Endodermal cell (in vitro differentiated cells): ENCODE results near the gene MATN3. TPM values are rescaled to one million over a fixed set of nuclear protein-coding genes. Genes with fewer than 3 reads are reported as not detected.

Experiments
- DNase-seq: peaks from one replicate; pipeline ENCODE4 v3.0.0-alpha.2; 2017
- H3K27ac ChIP-seq: 2 replicates; pipeline ENCODE4 v1.5.1; 2013; ENCODE audit warnings: mild to moderate bottlenecking, low read depth, low read length, moderate library complexity
- H3K27me3 ChIP-seq: 2 replicates; pipeline ENCODE4 v1.6.1; 2013; ENCODE audit warnings: mild to moderate bottlenecking, low read length, moderate library complexity; ENCODE audit not compliant: insufficient read depth, control insufficient read depth, poor library complexity, severe bottlenecking
- H3K36me3 ChIP-seq: 2 replicates; pipeline ENCODE4 v1.7.0; 2013; ENCODE audit warnings: mild to moderate bottlenecking, low read length, moderate library complexity; ENCODE audit not compliant: control insufficient read depth, insufficient read depth
- H3K4me1 ChIP-seq: one replicate; pipeline ENCODE4 v1.7.0; 2013; ENCODE audit warnings: low read length; ENCODE audit not compliant: control insufficient read depth, insufficient read depth
- H3K4me3 ChIP-seq: 2 replicates; pipeline ENCODE4 v1.5.1; 2013; ENCODE audit warnings: mild to moderate bottlenecking, low read length, moderate library complexity
- H3K9ac ChIP-seq: 2 replicates; pipeline ENCODE4 v1.6.1; 2013; ENCODE audit warnings: mild to moderate bottlenecking, low read length, moderate library complexity; ENCODE audit not compliant: poor library complexity, severe bottlenecking; ENCODE audit errors: extremely low read depth
- H3K9me3 ChIP-seq: 2 replicates; pipeline ENCODE4 v1.6.1; 2013; ENCODE audit warnings: mild to moderate bottlenecking, low read length, moderate library complexity; ENCODE audit not compliant: control insufficient read depth
- H3K27ac Mint-ChIP-seq: 2 replicates; pipeline ENCODE4 v1.8.0; 2020; ENCODE audit warnings: mixed read lengths
- H3K27me3 Mint-ChIP-seq: 2 replicates; pipeline ENCODE4 v1.8.0; 2021; ENCODE audit warnings: mild to moderate bottlenecking, mixed read lengths; ENCODE audit not compliant: insufficient read depth
- H3K36me3 Mint-ChIP-seq: 2 replicates; pipeline ENCODE4 v1.8.0; 2020; ENCODE audit warnings: low read depth, mixed read lengths
- H3K4me1 Mint-ChIP-seq: 2 replicates; pipeline ENCODE4 v1.8.0; 2020; ENCODE audit warnings: mixed read lengths
- H3K4me3 Mint-ChIP-seq: 2 replicates; pipeline ENCODE4 v1.8.0; 2020; ENCODE audit warnings: mild to moderate bottlenecking, moderate library complexity, mixed read lengths
- H3K9me3 Mint-ChIP-seq: 2 replicates; pipeline ENCODE4 v1.8.0; 2020; ENCODE audit warnings: mild to moderate bottlenecking, mixed read lengths
- WGBS, 2 experiments: methylation state at CpG; one replicate each; pipeline versions ENCODE4 v1.1.5 to v1.1.7; 2013; ENCODE audit warnings: missing lambda C conversion rate in 2 of 2, mixed read lengths in 1 of 2; ENCODE audit not compliant: insufficient coverage in 1 of 2, insufficient read length in 1 of 2; 5-methylcytosine and 5-hydroxymethylcytosine counted together
- total RNA-seq, 2 donors: library from RNA; stranded (reverse); fragmentation: NEBNext Ultra II Directional in 1 of 2; extraction: Animal tissue kit (Norgen Biotek cat#: 25700) in 1 of 2; gene quantifications; 2 replicates in 1 of 2; 3 replicates in 1 of 2; pipeline ENCODE4 v1.2.1, GENCODE V29; 2021
- TF ChIP-seq, protein P1 (sequence below): fragments of 200-600 bp; sonication (generic); conservative IDR thresholded peaks from 2 replicates; pipeline ENCODE4 v1.5.0; 2021; ENCODE audit warnings: antibody characterized with exemption, mild to moderate bottlenecking

MATN3 gene
- total RNA-seq, 2 donors from 2014 or later: 38.5 to 44.7 TPM

DNA sequence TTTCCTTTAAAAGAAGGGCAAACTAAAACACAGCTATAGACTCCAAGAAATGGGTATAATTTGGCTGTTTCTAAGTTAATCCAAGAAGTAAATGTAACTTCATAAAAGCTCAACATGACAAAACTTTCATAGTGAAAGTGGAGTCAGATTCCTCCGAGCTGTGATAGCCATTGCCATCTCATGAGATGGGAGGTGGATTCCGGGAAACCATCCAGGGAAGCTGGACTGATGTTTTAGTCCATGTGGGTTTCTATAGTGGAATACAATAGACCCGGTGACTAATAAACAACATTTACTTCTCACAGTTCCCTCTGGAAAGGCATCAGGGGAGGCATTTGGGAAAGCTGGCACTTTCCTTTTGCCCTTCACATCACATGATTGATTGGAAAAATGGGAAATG, 49.0 kb upstream of the MATN3 start:
- TF ChIP-seq, protein P1, sequence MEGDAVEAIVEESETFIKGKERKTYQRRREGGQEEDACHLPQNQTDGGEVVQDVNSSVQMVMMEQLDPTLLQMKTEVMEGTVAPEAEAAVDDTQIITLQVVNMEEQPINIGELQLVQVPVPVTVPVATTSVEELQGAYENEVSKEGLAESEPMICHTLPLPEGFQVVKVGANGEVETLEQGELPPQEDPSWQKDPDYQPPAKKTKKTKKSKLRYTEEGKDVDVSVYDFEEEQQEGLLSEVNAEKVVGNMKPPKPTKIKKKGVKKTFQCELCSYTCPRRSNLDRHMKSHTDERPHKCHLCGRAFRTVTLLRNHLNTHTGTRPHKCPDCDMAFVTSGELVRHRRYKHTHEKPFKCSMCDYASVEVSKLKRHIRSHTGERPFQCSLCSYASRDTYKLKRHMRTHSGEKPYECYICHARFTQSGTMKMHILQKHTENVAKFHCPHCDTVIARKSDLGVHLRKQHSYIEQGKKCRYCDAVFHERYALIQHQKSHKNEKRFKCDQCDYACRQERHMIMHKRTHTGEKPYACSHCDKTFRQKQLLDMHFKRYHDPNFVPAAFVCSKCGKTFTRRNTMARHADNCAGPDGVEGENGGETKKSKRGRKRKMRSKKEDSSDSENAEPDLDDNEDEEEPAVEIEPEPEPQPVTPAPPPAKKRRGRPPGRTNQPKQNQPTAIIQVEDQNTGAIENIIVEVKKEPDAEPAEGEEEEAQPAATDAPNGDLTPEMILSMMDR: no peak
- Mint-ChIP-seq H3K4me3 (no peak overlapping the region), H3K27ac (no peak overlapping the region), H3K27me3 (peaks cover 62% of the 10 kb centered on the region), H3K4me1 (no peaks in the 10 kb centered on the region), H3K9me3 (peaks cover 4% of the 10 kb centered on the region), H3K36me3 (no peaks in the 10 kb centered on the region)
- Histone ChIP-seq H3K36me3 (no peaks in the 10 kb centered on the region), H3K9ac (no peak overlapping the region), H3K4me3 (no peak overlapping the region), H3K4me1 (no peaks in the 10 kb centered on the region), H3K27me3 (peaks cover 34% of the 10 kb centered on the region), H3K9me3 (no peaks in the 10 kb centered on the region), H3K27ac (no peak overlapping the region)
- WGBS, 2 experiments: 87 to 96% methylated on average over 3 of the region's 3 CpGs
- DNase-seq: no peak

GRCh38 chr2:20060106-20060505, 47.6 kb upstream of the MATN3 start:
- H3K27ac Mint-ChIP-seq: no peak overlapping the region
- TF ChIP-seq, protein P1: no peak
- no peaks in the 10 kb centered on the region for H3K36me3 Mint-ChIP-seq

GRCh38 chr2:20057268-20057667, 44.8 kb upstream of the MATN3 start:
- Mint-ChIP-seq H3K4me3 (no peak overlapping the region), H3K36me3 (no peaks in the 10 kb centered on the region), H3K9me3 (no peaks in the 10 kb centered on the region), H3K4me1 (peaks cover 10% of the 10 kb centered on the region), H3K27me3 (peaks cover 56% of the 10 kb centered on the region), H3K27ac (no peak overlapping the region)
- Histone ChIP-seq H3K9ac (no peak overlapping the region), H3K4me1 (no peaks in the 10 kb centered on the region), H3K27ac (no peak overlapping the region), H3K9me3 (no peaks in the 10 kb centered on the region), H3K27me3 (peaks cover 34% of the 10 kb centered on the region), H3K36me3 (no peaks in the 10 kb centered on the region), H3K4me3 (no peak overlapping the region)
- TF ChIP-seq, protein P1: no peak
- WGBS, 2 experiments: 100% methylated on average over 1 of the region's 1 CpG
- DNase-seq: no peak

More at GRCh38 chr2:20060106-20060505, 47.6 kb upstream of the MATN3 start:
- peaks cover 64% of the 10 kb centered on the region for H3K27me3 Mint-ChIP-seq
- Histone ChIP-seq H3K27ac (no peak overlapping the region), H3K9me3 (no peaks in the 10 kb centered on the region), H3K4me1 (no peaks in the 10 kb centered on the region), H3K36me3 (no peaks in the 10 kb centered on the region), H3K4me3 (no peak overlapping the region), H3K9ac (no peak overlapping the region), H3K27me3 (peaks cover 34% of the 10 kb centered on the region)
- H3K4me3 Mint-ChIP-seq: no peak overlapping the region
- peaks cover 6% of the 10 kb centered on the region for H3K4me1 Mint-ChIP-seq
- H3K9me3 Mint-ChIP-seq: peaks cover 3% of the 10 kb centered on the region
- no peak for DNase-seq
- WGBS, 2 experiments: 92% methylated on average over 1 of the region's 1 CpG; no CpG with 5 or more reads in 1 of the 2 experiments
